ENCODE results near the gene GPSM1. TPM values are rescaled to one million over a fixed set of nuclear protein-coding genes. Genes with fewer than 3 reads are reported as not detected.

GPSM1 gene
- total and polyA plus RNA-seq, 9 of the 15 experiments (the other 6 are each of a cell fraction or from before 2014, with no cell fraction given), result 0.04 to 14.2 (median 3.1) TPM

GRCh38 chr9:136373300-136374182 is 46.2 kb downstream of the GPSM1 start, which contains the start of gene CARD9 (continued):
- TF ChIP-seq, protein P1, sequence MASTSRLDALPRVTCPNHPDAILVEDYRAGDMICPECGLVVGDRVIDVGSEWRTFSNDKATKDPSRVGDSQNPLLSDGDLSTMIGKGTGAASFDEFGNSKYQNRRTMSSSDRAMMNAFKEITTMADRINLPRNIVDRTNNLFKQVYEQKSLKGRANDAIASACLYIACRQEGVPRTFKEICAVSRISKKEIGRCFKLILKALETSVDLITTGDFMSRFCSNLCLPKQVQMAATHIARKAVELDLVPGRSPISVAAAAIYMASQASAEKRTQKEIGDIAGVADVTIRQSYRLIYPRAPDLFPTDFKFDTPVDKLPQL (IDR thresholded peaks at IDR 0.05; ENCODE audit: extremely low read depth, insufficient read length), result no peak
- TF ChIP-seq, protein P2, sequence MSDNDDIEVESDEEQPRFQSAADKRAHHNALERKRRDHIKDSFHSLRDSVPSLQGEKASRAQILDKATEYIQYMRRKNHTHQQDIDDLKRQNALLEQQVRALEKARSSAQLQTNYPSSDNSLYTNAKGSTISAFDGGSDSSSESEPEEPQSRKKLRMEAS (CRISPR knock-in tag; IDR thresholded peaks at IDR 0.05), result peak; percentile 2; the same call in 1 of the 2 replicates
- peak; percentile 26; the same call in 1 of the 2 replicates for TF ChIP-seq PML (IDR thresholded peaks at IDR 0.05; ENCODE audit: low read length)
- TF ChIP-seq NR4A1 (CRISPR knock-in tag; IDR thresholded peaks at IDR 0.05), result no peak
- no peak for TF ChIP-seq NR4A1 (tag; IDR thresholded peaks at IDR 0.05)
- TF ChIP-seq, protein P3, sequence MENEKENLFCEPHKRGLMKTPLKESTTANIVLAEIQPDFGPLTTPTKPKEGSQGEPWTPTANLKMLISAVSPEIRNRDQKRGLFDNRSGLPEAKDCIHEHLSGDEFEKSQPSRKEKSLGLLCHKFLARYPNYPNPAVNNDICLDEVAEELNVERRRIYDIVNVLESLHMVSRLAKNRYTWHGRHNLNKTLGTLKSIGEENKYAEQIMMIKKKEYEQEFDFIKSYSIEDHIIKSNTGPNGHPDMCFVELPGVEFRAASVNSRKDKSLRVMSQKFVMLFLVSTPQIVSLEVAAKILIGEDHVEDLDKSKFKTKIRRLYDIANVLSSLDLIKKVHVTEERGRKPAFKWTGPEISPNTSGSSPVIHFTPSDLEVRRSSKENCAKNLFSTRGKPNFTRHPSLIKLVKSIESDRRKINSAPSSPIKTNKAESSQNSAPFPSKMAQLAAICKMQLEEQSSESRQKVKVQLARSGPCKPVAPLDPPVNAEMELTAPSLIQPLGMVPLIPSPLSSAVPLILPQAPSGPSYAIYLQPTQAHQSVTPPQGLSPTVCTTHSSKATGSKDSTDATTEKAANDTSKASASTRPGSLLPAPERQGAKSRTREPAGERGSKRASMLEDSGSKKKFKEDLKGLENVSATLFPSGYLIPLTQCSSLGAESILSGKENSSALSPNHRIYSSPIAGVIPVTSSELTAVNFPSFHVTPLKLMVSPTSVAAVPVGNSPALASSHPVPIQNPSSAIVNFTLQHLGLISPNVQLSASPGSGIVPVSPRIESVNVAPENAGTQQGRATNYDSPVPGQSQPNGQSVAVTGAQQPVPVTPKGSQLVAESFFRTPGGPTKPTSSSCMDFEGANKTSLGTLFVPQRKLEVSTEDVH (IDR thresholded peaks at IDR 0.05; ENCODE audit: low read depth, partially characterized antibody), result peak; percentile 51
- TF ChIP-seq KAT7 (CRISPR knock-in tag; IDR thresholded peaks at IDR 0.05; ENCODE audit: borderline replicate concordance), result 0 out of 2 replicates have a peak, but pooled peaks have one; percentile 16
- TF ChIP-seq ZNF133 (CRISPR knock-in tag; IDR thresholded peaks at IDR 0.05), result 0 out of 2 replicates have a peak, but pooled peaks have one; percentile 16
- 0 out of 2 replicates have a peak, but pooled peaks have one; percentile 15 for TF ChIP-seq NFRKB (IDR thresholded peaks at IDR 0.05; ENCODE audit: low read depth)
- TF ChIP-seq KAT2B (IDR thresholded peaks at IDR 0.05; ENCODE audit: low read depth, low read length), result no peak
- TF ChIP-seq ELF2 (CRISPR knock-in tag; IDR thresholded peaks at IDR 0.05), result peak; percentile 62; the same call in 1 of the 2 replicates
- TF ChIP-seq CBFB (CRISPR knock-in tag; IDR thresholded peaks at IDR 0.05), result no peak
- TF ChIP-seq, protein P4, sequence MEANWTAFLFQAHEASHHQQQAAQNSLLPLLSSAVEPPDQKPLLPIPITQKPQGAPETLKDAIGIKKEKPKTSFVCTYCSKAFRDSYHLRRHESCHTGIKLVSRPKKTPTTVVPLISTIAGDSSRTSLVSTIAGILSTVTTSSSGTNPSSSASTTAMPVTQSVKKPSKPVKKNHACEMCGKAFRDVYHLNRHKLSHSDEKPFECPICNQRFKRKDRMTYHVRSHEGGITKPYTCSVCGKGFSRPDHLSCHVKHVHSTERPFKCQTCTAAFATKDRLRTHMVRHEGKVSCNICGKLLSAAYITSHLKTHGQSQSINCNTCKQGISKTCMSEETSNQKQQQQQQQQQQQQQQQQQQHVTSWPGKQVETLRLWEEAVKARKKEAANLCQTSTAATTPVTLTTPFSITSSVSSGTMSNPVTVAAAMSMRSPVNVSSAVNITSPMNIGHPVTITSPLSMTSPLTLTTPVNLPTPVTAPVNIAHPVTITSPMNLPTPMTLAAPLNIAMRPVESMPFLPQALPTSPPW (CRISPR knock-in tag; IDR thresholded peaks at IDR 0.05), result 0 out of 2 replicates have a peak, but pooled peaks have one; percentile 25
- TF ChIP-seq PHF8 (IDR thresholded peaks at IDR 0.05; ENCODE audit: borderline replicate concordance, low read length), result peak; percentile 76
- TF ChIP-seq, protein P5, sequence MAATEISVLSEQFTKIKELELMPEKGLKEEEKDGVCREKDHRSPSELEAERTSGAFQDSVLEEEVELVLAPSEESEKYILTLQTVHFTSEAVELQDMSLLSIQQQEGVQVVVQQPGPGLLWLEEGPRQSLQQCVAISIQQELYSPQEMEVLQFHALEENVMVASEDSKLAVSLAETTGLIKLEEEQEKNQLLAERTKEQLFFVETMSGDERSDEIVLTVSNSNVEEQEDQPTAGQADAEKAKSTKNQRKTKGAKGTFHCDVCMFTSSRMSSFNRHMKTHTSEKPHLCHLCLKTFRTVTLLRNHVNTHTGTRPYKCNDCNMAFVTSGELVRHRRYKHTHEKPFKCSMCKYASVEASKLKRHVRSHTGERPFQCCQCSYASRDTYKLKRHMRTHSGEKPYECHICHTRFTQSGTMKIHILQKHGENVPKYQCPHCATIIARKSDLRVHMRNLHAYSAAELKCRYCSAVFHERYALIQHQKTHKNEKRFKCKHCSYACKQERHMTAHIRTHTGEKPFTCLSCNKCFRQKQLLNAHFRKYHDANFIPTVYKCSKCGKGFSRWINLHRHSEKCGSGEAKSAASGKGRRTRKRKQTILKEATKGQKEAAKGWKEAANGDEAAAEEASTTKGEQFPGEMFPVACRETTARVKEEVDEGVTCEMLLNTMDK (IDR thresholded peaks at IDR 0.05; ENCODE audit: borderline replicate concordance, insufficient read depth, low read depth, low read length, poor library complexity, severe bottlenecking), result peak; percentile 51
- peak; percentile 79; the same call in 1 of the 2 replicates for TF ChIP-seq BRD4 (IDR thresholded peaks at IDR 0.05)
- TF ChIP-seq ZNF655 (CRISPR knock-in tag; IDR thresholded peaks at IDR 0.05), result no peak

Data from K562 (cell line).